WERI-Rb-1 (cell line): Measurements from ENCODE around the gene UBE2E1.

Source experiments
- DNase-seq: peaks from one replicate; pipeline ENCODE4 v3.0.0-alpha.2; 2020
- H3K27ac ChIP-seq: fragments of 250-450 bp; sonication (Bioruptor Pico); 2 replicates; pipeline ENCODE4 v1.5.1; 2020; ENCODE audit warnings: mild to moderate bottlenecking, moderate library complexity
- H3K27me3 ChIP-seq: fragments of 250-450 bp; sonication (Bioruptor Pico); 2 replicates; pipeline ENCODE4 v1.5.1; 2021; ENCODE audit warnings: mild to moderate bottlenecking, low read depth, moderate library complexity; ENCODE audit not compliant: insufficient read depth, severe bottlenecking
- H3K36me3 ChIP-seq: fragments of 250-450 bp; sonication (Bioruptor Pico); 2 replicates; pipeline ENCODE4 v1.5.1; 2020; ENCODE audit warnings: mild to moderate bottlenecking, moderate library complexity
- H3K4me3 ChIP-seq: 2 replicates; pipeline ENCODE4 v1.5.1; 2011; ENCODE audit warnings: low read depth, mild to moderate bottlenecking, control low read depth, low read length
- H3K9me3 ChIP-seq: fragments of 250-450 bp; sonication (Bioruptor Pico); 2 replicates; pipeline ENCODE4 v1.5.1; 2021; ENCODE audit warnings: mild to moderate bottlenecking, moderate library complexity; ENCODE audit not compliant: severe bottlenecking
- CTCF ChIP-seq: IDR thresholded peaks from 2 replicates; pipeline ENCODE4 v1.5.1; 2011; ENCODE audit warnings: low read depth, mild to moderate bottlenecking, control low read depth, inconsistent platforms, low read length

The UBE2E1 gene

GRCh38 chr3:23932571-23932970 lies 126.8 kb downstream of the UBE2E1 start:
- no peaks in the 10 kb centered on the region for H3K36me3 ChIP-seq
- no peak for DNase-seq
- no peak for TF ChIP-seq CTCF
- no peak overlapping the region for H3K4me3 ChIP-seq
- H3K27ac ChIP-seq, result no peak overlapping the region
- H3K27me3 ChIP-seq, result no peaks in the 10 kb centered on the region
- H3K9me3 ChIP-seq, result no peaks in the 10 kb centered on the region

- Histone ChIP-seq H3K27me3 (no peaks in the 10 kb centered on the region), H3K4me3 (no peak overlapping the region), H3K9me3 (no peaks in the 10 kb centered on the region), H3K27ac (no peak overlapping the region), H3K36me3 (no peaks in the 10 kb centered on the region)
- no peak for TF ChIP-seq CTCF
- DNase-seq, result no peak
These were observed 128.5 kb downstream of the UBE2E1 start for GRCh38 chr3:23934253-23934652.

- no peak for TF ChIP-seq CTCF
- no peaks in the 10 kb centered on the region for H3K36me3 ChIP-seq
- H3K27me3 ChIP-seq, result no peaks in the 10 kb centered on the region
- H3K9me3 ChIP-seq, result no peaks in the 10 kb centered on the region
- H3K4me3 ChIP-seq, result no peak overlapping the region
- no peak overlapping the region for H3K27ac ChIP-seq
- no peak for DNase-seq
These were observed 131.5 kb downstream of the UBE2E1 start for GRCh38 chr3:23937296-23937695.

GRCh38 chr3:23938688-23939087 lies 132.9 kb downstream of the UBE2E1 start:
- Histone ChIP-seq H3K9me3 (no peaks in the 10 kb centered on the region), H3K27me3 (no peaks in the 10 kb centered on the region), H3K27ac (no peak overlapping the region), H3K4me3 (no peak overlapping the region), H3K36me3 (no peaks in the 10 kb centered on the region)
- no peak for DNase-seq
- TF ChIP-seq CTCF, result no peak

GRCh38 chr3:23940775-23941174 lies 135.0 kb downstream of the UBE2E1 start:
- H3K4me3 ChIP-seq, result no peak overlapping the region
- no peaks in the 10 kb centered on the region for H3K27me3 ChIP-seq
- H3K36me3 ChIP-seq, result no peaks in the 10 kb centered on the region
- DNase-seq, result no peak
- no peaks in the 10 kb centered on the region for H3K9me3 ChIP-seq
- H3K27ac ChIP-seq, result no peak overlapping the region
- no peak for TF ChIP-seq CTCF
